GM12873 (cell line): ENCODE results near the gene PCLO.

Experiments
- TF ChIP-seq, protein P1 (sequence below): IDR thresholded peaks from 2 replicates; pipeline ENCODE4 v1.5.1; 2012; ENCODE audit warnings: low read depth, mild to moderate bottlenecking, moderate library complexity, low read length, control low read depth; ENCODE audit not compliant: insufficient read depth; ENCODE audit errors: missing control alignments

Gene PCLO

DNA sequence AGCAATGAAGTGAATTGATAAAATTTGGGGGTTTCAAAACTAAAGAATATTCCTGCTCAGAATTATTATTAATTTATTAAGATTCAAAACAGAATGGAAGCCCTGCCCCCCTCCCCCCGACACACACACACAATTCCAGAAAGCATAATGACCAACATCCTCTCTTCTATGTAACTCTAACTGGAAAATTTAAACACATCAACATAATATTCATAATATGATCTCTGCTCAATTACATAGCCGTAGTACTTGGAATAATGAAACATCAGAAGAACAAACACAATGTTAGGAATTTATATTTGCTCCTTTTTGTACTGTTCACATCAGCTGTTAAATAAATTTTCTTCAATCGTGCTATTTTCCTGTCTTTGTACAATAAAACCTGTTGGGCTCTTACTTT is 20.8 kb downstream of the PCLO start:
- TF ChIP-seq, protein P1, sequence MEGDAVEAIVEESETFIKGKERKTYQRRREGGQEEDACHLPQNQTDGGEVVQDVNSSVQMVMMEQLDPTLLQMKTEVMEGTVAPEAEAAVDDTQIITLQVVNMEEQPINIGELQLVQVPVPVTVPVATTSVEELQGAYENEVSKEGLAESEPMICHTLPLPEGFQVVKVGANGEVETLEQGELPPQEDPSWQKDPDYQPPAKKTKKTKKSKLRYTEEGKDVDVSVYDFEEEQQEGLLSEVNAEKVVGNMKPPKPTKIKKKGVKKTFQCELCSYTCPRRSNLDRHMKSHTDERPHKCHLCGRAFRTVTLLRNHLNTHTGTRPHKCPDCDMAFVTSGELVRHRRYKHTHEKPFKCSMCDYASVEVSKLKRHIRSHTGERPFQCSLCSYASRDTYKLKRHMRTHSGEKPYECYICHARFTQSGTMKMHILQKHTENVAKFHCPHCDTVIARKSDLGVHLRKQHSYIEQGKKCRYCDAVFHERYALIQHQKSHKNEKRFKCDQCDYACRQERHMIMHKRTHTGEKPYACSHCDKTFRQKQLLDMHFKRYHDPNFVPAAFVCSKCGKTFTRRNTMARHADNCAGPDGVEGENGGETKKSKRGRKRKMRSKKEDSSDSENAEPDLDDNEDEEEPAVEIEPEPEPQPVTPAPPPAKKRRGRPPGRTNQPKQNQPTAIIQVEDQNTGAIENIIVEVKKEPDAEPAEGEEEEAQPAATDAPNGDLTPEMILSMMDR: no peak

DNA sequence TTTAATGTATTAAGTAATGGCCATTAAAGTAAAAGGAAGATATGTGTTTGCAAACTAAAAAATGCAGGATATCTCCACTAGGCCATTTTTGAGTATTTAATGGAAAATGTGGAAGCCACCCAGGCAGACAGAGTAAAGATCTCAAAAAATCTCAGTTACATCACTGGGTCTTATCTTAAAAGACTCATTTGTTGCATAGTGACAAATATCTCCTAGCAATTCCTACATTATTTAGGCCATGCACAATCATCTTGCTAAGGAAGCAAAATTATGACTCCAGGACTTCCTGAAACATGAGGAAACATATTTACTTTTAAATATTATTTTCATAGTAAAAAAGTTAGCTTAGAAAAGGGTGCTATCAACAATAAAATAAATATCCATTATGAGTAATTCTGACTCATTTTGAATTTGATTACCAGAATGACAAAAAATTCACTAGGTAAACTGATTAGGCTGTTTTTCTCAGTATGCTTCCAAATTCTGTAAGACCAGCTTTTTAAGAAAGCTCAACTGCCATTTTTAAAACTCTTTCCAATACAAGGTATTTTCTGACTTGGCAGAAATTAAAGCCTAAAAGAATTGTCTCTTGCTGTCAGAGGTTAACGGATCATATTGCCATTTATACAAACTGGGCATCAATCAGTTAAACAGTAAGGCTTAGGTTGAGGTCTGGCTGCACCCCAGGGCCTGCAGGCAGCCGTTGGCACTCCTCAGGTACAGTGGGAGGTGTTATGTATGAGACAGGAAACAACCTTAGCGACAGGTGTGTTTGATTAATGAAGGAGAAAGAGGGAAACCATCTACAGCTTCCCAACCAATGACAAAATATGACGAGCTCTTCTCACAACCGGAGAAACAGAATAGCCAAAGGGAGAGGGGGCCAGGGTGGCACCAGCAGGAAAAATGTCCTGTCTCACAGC is 31.8 kb downstream of the PCLO start:
- TF ChIP-seq, protein P1: no peak

DNA sequence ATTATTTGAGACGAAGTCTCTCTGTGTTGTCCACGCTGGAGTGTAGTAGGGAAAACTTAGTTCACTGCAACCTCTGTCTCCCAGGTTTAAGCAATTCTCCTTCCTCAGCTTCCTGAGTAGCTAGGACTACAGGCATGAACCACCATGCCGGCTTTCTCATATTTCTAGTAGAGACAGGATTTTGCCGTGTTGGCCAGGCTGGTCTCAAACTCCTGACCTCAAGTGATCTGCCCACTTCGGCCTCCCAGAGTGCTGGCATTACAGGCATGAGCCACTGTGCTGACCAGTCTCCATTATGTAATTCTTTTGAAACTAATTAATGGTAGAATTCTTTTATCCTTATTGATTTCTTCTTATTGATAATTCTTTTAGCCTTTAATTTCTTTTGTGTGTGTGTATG is 32.5 kb downstream of the PCLO start:
- TF ChIP-seq, protein P1: no peak

DNA sequence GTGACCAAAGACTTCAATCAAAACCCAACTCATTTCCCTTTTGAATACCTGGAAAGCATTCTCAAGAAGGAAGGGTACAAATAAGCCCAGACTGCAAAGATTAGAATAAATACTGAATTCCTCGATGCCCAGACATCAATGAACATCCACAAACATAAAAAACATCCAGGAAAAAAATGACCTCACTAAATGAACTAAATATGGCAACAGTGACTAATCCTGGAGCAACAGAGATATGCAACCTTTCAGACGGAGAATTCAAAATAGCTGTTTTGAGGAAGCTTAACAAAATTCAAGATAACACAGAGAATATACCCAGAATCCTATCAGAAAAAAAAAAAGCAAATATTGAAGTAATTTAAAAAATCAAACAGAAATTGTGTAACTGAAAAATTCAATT is 43.2 kb downstream of the PCLO start:
- TF ChIP-seq, protein P1: no peak

DNA sequence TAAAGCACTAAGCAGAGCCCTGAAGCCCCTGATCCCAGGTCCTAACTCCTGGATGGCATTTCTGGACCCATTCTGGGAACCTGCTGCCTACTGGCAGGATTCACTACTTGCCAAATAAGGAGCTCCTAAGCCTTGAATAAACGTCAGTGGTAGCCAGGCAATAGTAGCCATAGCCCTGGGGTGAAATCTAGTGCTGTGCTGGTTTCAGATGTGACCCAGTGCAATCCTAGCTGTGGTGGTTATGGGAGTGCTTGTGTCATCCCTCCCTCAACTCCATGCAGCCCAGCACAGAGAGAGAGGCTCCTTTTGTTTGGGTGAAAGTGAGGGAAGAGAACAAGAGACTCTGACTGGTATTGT is 43.7 kb downstream of the PCLO start:
- TF ChIP-seq, protein P1: no peak

DNA sequence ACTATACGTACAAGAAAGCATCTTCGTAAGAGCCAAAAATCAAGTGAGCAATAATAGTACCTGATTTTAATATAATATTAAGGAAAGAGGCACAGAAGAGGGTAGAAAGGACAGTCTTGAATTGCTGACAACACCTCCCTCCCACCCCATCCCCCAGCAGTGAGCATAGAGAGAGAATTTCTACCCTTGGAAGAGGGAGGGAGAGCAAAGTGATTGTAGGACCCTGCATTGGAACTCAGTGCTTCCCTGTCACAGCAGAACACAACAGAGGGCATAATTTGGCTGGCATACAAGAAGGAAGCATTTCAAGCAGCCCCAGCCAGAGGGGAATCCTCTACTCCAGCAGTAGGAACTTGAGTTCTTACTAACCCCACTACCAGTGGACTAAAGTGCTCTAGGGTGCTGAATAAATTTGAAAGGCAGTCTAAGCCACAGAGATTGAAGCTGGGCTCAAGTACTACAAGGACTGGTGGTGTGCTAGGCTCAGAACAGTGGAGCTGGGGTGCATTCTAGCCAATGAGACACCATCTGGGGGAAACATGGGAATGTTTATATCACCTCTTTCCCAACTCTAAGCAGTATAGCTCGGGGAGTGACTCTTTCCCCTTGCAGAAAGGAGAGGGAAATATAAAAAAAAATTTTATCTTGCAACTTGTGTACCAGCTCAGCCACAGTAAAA is 44.2 kb downstream of the PCLO start:
- TF ChIP-seq, protein P1: no peak

DNA sequence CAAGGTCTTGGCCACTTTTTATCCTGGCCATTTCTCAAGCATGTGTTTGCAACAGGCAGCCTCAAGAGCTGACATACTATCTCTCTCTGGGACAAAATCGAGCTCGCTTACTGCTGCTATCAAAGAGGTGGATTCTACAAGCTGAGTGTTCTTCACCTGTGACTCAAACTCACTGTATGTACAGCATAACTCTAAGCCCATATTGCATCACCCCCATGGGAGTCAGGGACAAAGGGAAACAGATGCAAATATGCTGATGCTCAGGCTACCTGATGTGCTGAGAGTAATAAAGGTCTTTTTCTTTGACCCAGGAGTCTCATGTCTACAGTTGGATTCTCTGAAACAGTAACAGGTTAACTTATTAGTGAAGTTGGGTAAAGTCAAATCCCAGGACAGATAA is 45.2 kb downstream of the PCLO start:
- TF ChIP-seq, protein P1: no peak
